K562 (cell line): Measurements from ENCODE around the gene FAM227B. TPM values are rescaled to one million over a fixed set of nuclear protein-coding genes. Genes with fewer than 3 reads are reported as not detected.

ENCODE experiments used
- ATAC-seq: fragments of 200-7000 bp; cut with Tn5 transposase; 3 replicates; pipeline ENCODE4 v1.9.1; 2020; ENCODE audit warnings: moderate library complexity
- BruUV-seq: library from RNA; stranded (reverse); fragments of 400-500 nt; replicated peaks from 2 replicates; lab custom pipeline; 2021; lab: Mats Ljungman, UMichigan
- CTCF ChIA-PET: fragments of 300-600 bp; formaldehyde crosslinking; extraction: SDS; loops from one replicate; lab custom pipeline; 2021; ENCODE audit warnings: low intra/inter-chr PET ratio; lab: Yijun Ruan, JAX
- POLR2A ChIA-PET: fragments of 300-600, 350-650 bp; sonication (Branson Sonifier 250); formaldehyde crosslinking; extraction: SDS; loops from one replicate; lab custom pipeline; 2021; ENCODE audit warnings: antibody characterized with exemption, inconsistent platforms; lab: Yijun Ruan, JAX
- DNase-seq, 4 experiments: peaks; one replicate each; pipeline versions ENCODE4 v3.0.0 to v3.0.0-alpha.2; 2011 to 2018; ENCODE audit warnings: low spot score in 3 of 4, mixed read lengths in 3 of 4; ENCODE audit errors: extremely low read depth in 1 of 4
- FAIRE-seq: peaks from 2 replicates; lab custom pipeline; 2011; peaks lifted over from hg19 to GRCh38; lab: Jason Lieb, UNC
- H2AFZ ChIP-seq: 2 replicates; pipeline ENCODE4 v1.6.0; 2011; ENCODE audit warnings: low read depth, low read length, control low read depth, inconsistent platforms
- H3K27ac ChIP-seq: fragments of 200-600 bp; 3 replicates; pipeline ENCODE4 v1.8.0; 2011; ENCODE audit warnings: low read depth, mild to moderate bottlenecking, control low read depth, inconsistent platforms, low read length, moderate library complexity, mixed read lengths; ENCODE audit errors: extremely low read depth
- H3K27me3 ChIP-seq, 2 experiments: fragments of 300-600 bp in 1 of 2; 2 replicates in 1 of 2; 3 replicates in 1 of 2; pipeline versions ENCODE4 v1.6.0 to v1.8.0; 2011; ENCODE audit warnings: inconsistent platforms in 2 of 2, low read length in 2 of 2, mild to moderate bottlenecking in 1 of 2, mixed read lengths in 1 of 2, moderate library complexity in 1 of 2; ENCODE audit not compliant: control insufficient read depth in 2 of 2, insufficient read depth in 2 of 2
- H3K36me3 ChIP-seq: fragments of 300-600 bp; 3 replicates; pipeline ENCODE4 v1.8.0; 2011; ENCODE audit warnings: mild to moderate bottlenecking, low read length, inconsistent platforms; ENCODE audit not compliant: control insufficient read depth, insufficient read depth
- H3K4me1 ChIP-seq, 2 experiments: fragments of 200-600 bp in 1 of 2; replicated peaks in 1 of 2; 2 replicates in 1 of 2; 3 replicates in 1 of 2; pipeline versions ENCODE4 v1.5.1 to v1.8.0; 2011; ENCODE audit warnings: inconsistent platforms in 2 of 2, low read length in 2 of 2, mild to moderate bottlenecking in 1 of 2, mixed read lengths in 1 of 2, moderate library complexity in 1 of 2; ENCODE audit not compliant: control insufficient read depth in 2 of 2, insufficient read depth in 2 of 2
- H3K4me2 ChIP-seq: 2 replicates; pipeline ENCODE4 v1.6.1; 2011; ENCODE audit warnings: low read length, control low read depth, inconsistent platforms, mixed read lengths; ENCODE audit not compliant: insufficient read depth
- H3K4me3 ChIP-seq: fragments of 200-600 bp; sonication (generic), shearing (Covaris generic); 2 replicates; pipeline ENCODE4 v1.5.1; 2016; ENCODE audit warnings: control low read depth, inconsistent platforms
- H3K79me2 ChIP-seq: fragments of 200-600 bp; 3 replicates; pipeline ENCODE4 v1.8.0; 2011; ENCODE audit warnings: low read length, inconsistent platforms; ENCODE audit not compliant: control insufficient read depth, insufficient read depth
- H3K9ac ChIP-seq, 2 experiments: 2 replicates each; pipeline versions ENCODE4 v1.6.0 to v1.6.1; 2011; ENCODE audit warnings: low read depth in 2 of 2, low read length in 2 of 2, control low read depth in 1 of 2, inconsistent platforms in 1 of 2, mild to moderate bottlenecking in 1 of 2, mixed read lengths in 1 of 2; ENCODE audit not compliant: insufficient read depth in 1 of 2
- H3K9me1 ChIP-seq: one replicate; pipeline ENCODE4 v1.6.0; 2011; ENCODE audit warnings: inconsistent platforms, mild to moderate bottlenecking, low read length, moderate library complexity; ENCODE audit not compliant: control insufficient read depth, insufficient read depth
- H3K9me3 ChIP-seq: replicated peaks from 2 replicates; pipeline ENCODE4 v1.5.1; 2011; ENCODE audit warnings: low read depth, low read length, inconsistent platforms; ENCODE audit not compliant: control insufficient read depth, insufficient read depth
- H4K20me1 ChIP-seq: replicated peaks from 2 replicates; pipeline ENCODE4 v1.6.1; 2011; ENCODE audit warnings: low read length, inconsistent platforms, mixed read lengths; ENCODE audit not compliant: control insufficient read depth, insufficient read depth
- AFF4 ChIP-seq: sonication (generic); formaldehyde crosslinking; IDR thresholded peaks from 2 replicates; pipeline ENCODE4 v1.8.0; 2023; ENCODE audit warnings: mild to moderate bottlenecking, missing genetic modification reagents
- DNMT1 ChIP-seq: fragments of 450-650 bp; IDR thresholded peaks from 2 replicates; pipeline ENCODE4 v1.6.1; 2016; ENCODE audit warnings: antibody characterized with exemption, mild to moderate bottlenecking
- NFATC3 ChIP-seq: fragments of 450-650 bp; IDR thresholded peaks from 2 replicates; pipeline ENCODE4 v1.6.1; 2017; ENCODE audit warnings: mild to moderate bottlenecking
- SAP30 ChIP-seq: fragments of 200-600 bp; sonication (generic); IDR thresholded peaks from 2 replicates; pipeline ENCODE4 v1.6.1; 2012; ENCODE audit warnings: borderline replicate concordance, low read depth, mild to moderate bottlenecking, moderate library complexity, low read length, control low read depth, inconsistent platforms; ENCODE audit not compliant: insufficient read depth, poor library complexity, severe bottlenecking
- ZHX1 ChIP-seq: fragments of 150-350 bp; conservative IDR thresholded peaks from 2 replicates; pipeline ENCODE4 v1.6.1; 2014; ENCODE audit warnings: low read length
- ZNF232 ChIP-seq: sonication (generic); formaldehyde crosslinking; IDR thresholded peaks from 2 replicates; pipeline ENCODE4 v1.8.0; 2022; ENCODE audit warnings: mild to moderate bottlenecking, missing genetic modification reagents
- WGBS: fragments of 100-300 bp; shearing (Covaris generic); methylation state at CpG from one replicate; pipeline ENCODE4 v1.1.6; 2016; ENCODE audit warnings: low coverage, mixed read lengths; ENCODE audit not compliant: insufficient coverage; ENCODE audit errors: missing lambda C conversion rate; 5-methylcytosine and 5-hydroxymethylcytosine counted together
- in situ Hi-C: fragments of 300-500 bp; cut with MboI; formaldehyde crosslinking; loops from 4 replicates; pipeline ENCODE4 v1.15.0; 2018; ENCODE audit warnings: inconsistent platforms, mixed read lengths
- intact Hi-C: fragments of 100-400 bp; cut with micrococcal nuclease; formaldehyde crosslinking; loops from 2 replicates; pipeline ENCODE4 v1.14.2; 2022
- polyA plus RNA-seq, 8 experiments: library from polyadenylated mRNA; depleted of rRNA in 4 of 8; stranded (reverse) in 5 of 8; unstranded in 3 of 8; fragments of >200 nt; fragmentation: Nextera tagmentation in 2 of 8; fragmentation: Illumina TruSeq in 1 of 8; extraction: Ambion mirVana in 2 of 8; extraction: Trizol in 1 of 8; gene quantifications; 2 replicates each; pipeline versions ENCODE4 v1.2.1 to v1.2.3, GENCODE V29; 2011 to 2014; ENCODE audit warnings: inconsistent platforms in 1 of 8, missing spikeins in 1 of 8
- total RNA-seq, 7 experiments: library from RNA; depleted of rRNA in 6 of 7; stranded (reverse); fragments of >200 nt in 6 of 7; fragmentation: Illumina TruSeq in 2 of 7; extraction: Trizol in 2 of 7; gene quantifications; 2 replicates each; pipeline versions ENCODE4 v1.2.1 to v1.2.3, GENCODE V29; 2011 to 2021; ENCODE audit warnings: low replicate concordance in 1 of 7
- TF ChIP-seq, protein P1 (sequence below), 2 experiments: fragments of 450-650 bp; conservative IDR thresholded peaks; 2 replicates each; pipeline ENCODE4 v1.6.1; 2017; ENCODE audit warnings: mild to moderate bottlenecking in 2 of 2, moderate library complexity in 2 of 2
- TF ChIP-seq, protein P2 (sequence below): sonication (generic); formaldehyde crosslinking; IDR thresholded peaks from 2 replicates; pipeline ENCODE4 v1.8.1; 2023; ENCODE audit warnings: missing genetic modification reagents, mild to moderate bottlenecking, borderline replicate concordance

The FAM227B gene
- total and polyA plus RNA-seq, 9 of the 15 experiments (the other 6 are each of a cell fraction or from before 2014, with no cell fraction given), result 5.1 to 12.5 (median 11.2) TPM

- Histone ChIP-seq H3K9me3 (no peaks in the 10 kb centered on the region), H3K4me1 (no peaks in the 10 kb centered on the region), H3K9ac (no peak overlapping the region), H3K9me1 (no peaks in the 10 kb centered on the region), H3K4me3 (no peak overlapping the region), H4K20me1 (no peaks in the 10 kb centered on the region), H3K4me2 (no peak overlapping the region), H2AFZ (no peak overlapping the region), H3K27me3 (no peaks in the 10 kb centered on the region), H3K27ac (no peak overlapping the region), H3K79me2 (no peaks in the 10 kb centered on the region), H3K36me3 (no peaks in the 10 kb centered on the region)
- POLR2A ChIA-PET, result no interaction called here
- no TSS peak for BruUV-seq
- in situ Hi-C loops (no loop called here), intact Hi-C loops (no loop called here)
- CTCF ChIA-PET, result no interaction called here
- WGBS, result 2% methylated on average over 3 of the region's 3 CpGs
- FAIRE-seq (no peak), ATAC-seq (no peak), DNase-seq (no peak)
- TF ChIP-seq AFF4 (CRISPR knock-in tag), result no peak
- no peak for TF ChIP-seq NFATC3
- TF ChIP-seq ZNF232 (CRISPR knock-in tag), result no peak
- no peak for TF ChIP-seq SAP30
- TF ChIP-seq ZHX1, result no peak
- TF ChIP-seq, protein P1, sequence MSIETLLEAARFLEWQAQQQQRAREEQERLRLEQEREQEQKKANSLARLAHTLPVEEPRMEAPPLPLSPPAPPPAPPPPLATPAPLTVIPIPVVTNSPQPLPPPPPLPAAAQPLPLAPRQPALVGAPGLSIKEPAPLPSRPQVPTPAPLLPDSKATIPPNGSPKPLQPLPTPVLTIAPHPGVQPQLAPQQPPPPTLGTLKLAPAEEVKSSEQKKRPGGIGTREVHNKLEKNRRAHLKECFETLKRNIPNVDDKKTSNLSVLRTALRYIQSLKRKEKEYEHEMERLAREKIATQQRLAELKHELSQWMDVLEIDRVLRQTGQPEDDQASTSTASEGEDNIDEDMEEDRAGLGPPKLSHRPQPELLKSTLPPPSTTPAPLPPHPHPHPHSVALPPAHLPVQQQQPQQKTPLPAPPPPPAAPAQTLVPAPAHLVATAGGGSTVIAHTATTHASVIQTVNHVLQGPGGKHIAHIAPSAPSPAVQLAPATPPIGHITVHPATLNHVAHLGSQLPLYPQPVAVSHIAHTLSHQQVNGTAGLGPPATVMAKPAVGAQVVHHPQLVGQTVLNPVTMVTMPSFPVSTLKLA (conservative IDR thresholded peaks at IDR 0.05), result no peak
- no peak for TF ChIP-seq DNMT1
- TF ChIP-seq, protein P2, sequence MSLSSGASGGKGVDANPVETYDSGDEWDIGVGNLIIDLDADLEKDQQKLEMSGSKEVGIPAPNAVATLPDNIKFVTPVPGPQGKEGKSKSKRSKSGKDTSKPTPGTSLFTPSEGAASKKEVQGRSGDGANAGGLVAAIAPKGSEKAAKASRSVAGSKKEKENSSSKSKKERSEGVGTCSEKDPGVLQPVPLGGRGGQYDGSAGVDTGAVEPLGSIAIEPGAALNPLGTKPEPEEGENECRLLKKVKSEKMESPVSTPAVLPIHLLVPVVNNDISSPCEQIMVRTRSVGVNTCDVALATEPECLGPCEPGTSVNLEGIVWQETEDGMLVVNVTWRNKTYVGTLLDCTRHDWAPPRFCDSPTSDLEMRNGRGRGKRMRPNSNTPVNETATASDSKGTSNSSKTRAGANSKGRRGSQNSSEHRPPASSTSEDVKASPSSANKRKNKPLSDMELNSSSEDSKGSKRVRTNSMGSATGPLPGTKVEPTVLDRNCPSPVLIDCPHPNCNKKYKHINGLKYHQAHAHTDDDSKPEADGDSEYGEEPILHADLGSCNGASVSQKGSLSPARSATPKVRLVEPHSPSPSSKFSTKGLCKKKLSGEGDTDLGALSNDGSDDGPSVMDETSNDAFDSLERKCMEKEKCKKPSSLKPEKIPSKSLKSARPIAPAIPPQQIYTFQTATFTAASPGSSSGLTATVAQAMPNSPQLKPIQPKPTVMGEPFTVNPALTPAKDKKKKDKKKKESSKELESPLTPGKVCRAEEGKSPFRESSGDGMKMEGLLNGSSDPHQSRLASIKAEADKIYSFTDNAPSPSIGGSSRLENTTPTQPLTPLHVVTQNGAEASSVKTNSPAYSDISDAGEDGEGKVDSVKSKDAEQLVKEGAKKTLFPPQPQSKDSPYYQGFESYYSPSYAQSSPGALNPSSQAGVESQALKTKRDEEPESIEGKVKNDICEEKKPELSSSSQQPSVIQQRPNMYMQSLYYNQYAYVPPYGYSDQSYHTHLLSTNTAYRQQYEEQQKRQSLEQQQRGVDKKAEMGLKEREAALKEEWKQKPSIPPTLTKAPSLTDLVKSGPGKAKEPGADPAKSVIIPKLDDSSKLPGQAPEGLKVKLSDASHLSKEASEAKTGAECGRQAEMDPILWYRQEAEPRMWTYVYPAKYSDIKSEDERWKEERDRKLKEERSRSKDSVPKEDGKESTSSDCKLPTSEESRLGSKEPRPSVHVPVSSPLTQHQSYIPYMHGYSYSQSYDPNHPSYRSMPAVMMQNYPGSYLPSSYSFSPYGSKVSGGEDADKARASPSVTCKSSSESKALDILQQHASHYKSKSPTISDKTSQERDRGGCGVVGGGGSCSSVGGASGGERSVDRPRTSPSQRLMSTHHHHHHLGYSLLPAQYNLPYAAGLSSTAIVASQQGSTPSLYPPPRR (CRISPR knock-in tag), result no peak
Measured at GRCh38 chr15:49464522-49464921, 156.1 kb downstream of the FAM227B start.
